CD4-positive, alpha-beta T cell treated with Interleukin-1 beta for 1 hour (primary cell): Measurements from ENCODE around the gene TEC.
"Not testable (repeated sequence)": the region's sequence is repeated elsewhere in the genome, so short reads cannot be mapped to it uniquely, and the experiment has no call there.

Experiments
- DNase-seq, 2 donors: peaks; one replicate each; pipeline ENCODE4 v3.0.0-alpha.2; 2020 to 2022

TEC gene

DNA sequence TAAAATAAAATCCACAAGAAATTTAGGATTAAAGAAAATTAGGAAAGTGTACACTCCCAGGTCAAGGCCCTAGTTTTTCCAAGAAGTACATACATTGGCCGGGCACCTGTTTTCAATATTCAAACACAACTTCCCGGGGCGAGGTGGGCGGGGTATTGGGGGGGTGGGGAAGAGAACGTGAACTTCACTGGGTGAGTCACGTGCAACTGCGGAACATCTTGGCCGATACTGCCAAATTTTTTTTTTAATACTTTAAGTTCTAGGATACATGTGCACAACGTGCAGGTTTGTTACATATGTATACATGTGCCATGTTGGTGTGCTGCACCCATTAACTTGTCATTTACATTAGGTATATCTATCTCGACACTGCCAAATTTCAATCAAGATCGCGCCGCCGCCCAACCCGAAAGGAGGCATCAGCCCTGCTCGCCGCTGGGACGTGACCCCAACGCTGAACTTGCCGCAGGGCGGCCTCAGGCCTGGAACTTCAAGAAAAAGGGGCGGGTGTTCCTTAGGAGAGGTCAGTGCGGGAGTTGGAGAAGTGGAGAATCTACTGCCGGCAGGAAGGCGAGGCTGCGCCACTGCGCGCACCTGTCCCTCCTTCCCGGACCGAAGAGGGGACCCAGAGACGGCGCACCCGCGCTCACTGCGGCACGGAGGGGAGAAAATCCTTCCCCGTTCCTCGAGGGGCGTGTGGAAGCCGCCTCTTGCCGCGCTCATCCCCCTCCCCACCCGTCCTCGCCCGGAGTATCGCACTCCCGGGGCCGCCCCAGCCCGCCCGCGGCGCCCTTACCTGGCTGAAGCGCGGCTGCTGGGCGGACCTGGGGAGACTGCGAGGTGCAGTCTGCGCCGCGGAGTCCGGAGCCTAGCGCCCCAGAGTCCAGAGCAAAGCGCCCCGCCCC, at the start of gene TEC:
Gene TEC, minus strand, starts transcription at position 883 of the 905 bp plus-strand sequence. CDS start 41,224 bp downstream, outside the sequence.
- peak in 1 of 2 donors; percentile 6 for DNase-seq

GRCh38 chr4:48315728-48316630, 46.3 kb upstream of the TEC start:
- DNase-seq: peak; percentile 14 to 53

DNA sequence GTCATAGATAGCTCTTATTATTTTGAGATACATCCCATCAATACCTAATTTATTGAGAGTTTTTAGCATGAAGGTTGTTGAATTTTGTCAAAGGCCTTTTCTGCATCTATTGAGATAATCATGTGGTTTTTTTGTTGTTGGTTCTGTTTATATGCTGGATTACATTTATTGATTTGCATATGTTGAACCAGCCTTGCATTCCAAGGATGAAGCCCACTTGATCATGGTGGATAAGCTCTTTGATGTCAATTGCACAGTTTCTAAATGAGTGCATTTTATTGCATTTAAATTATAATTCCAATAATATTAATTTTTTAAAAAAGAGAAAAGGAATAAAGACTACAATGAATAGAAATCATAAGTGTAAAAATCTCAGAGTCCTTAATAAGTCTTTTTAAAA, 45.1 kb upstream of the TEC start:
- not testable (repeated sequence) for DNase-seq

- DNase-seq: no peak
Measured at GRCh38 chr4:48311896-48312295, 42.3 kb upstream of the TEC start.

DNA sequence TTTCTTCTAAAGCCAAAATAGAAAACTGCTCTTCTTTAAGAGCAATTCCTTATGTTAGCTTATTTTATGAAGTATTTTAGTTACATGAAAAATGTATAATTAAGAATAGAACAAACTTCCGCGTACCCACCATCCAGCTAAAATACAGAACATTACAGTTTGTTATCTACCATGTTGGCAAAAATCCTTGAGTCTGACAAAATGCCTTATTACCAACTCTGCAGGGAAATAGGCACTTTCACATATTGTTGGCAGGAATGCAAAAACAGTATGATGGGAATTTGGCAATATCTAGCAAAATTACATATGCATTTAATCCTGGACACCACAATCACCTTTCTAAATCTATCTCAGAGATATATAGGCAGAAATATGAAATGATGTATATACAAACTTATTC, 39.3 kb upstream of the TEC start:
- DNase-seq: no peak

GRCh38 chr4:48307528-48307927, 37.9 kb upstream of the TEC start:
- no peak for DNase-seq

DNA sequence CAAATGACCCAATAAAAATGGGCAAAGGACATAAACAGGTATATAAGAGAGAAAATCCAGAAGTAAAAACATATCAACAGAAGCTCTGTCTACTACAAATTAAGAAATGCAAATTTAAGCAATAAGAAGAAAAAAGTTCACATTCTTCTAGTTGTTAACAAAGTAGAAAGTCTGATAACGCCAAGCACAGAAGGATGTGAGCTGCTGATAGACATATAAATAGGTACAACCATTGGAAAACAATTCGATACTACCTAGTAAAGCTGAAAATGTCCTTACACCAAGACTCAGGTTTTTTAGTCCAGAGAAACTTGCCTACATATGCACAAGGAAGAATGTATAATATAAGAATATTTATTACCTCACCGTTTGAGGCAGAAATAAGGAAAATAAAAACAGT, 35.9 kb upstream of the TEC start:
- no peak for DNase-seq

DNA sequence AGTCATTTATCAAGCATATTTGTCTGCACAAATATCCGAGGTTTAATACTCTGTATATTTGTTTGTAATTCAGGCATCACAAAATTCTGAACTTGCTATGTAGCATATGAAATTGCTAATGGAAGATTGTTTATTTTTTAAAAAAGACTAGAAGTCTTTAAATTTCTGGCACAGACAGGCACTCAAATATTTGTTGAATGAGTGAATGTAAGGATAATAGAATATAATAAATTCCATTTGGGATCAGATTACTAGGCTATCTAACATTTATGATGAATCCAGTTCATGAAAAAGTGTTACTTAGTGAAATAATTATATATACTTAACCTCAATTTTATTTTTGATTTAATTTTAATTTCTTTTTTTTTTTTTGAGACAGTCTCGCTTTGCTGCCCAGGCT, 30.4 kb upstream of the TEC start:
- no peak for DNase-seq

GRCh38 chr4:48299560-48299959, 29.9 kb upstream of the TEC start:
- no peak for DNase-seq

GRCh38 chr4:48297256-48297846, 27.7 kb upstream of the TEC start:
- no peak for DNase-seq

- peak in 1 of 2 donors; percentile 19 for DNase-seq
Measured at GRCh38 chr4:48296365-48296764, 26.7 kb upstream of the TEC start.

GRCh38 chr4:48295116-48295515, 25.5 kb upstream of the TEC start:
- DNase-seq: no peak

- not testable (repeated sequence) for DNase-seq
Measured at GRCh38 chr4:48292218-48292790, 22.7 kb upstream of the TEC start.

DNA sequence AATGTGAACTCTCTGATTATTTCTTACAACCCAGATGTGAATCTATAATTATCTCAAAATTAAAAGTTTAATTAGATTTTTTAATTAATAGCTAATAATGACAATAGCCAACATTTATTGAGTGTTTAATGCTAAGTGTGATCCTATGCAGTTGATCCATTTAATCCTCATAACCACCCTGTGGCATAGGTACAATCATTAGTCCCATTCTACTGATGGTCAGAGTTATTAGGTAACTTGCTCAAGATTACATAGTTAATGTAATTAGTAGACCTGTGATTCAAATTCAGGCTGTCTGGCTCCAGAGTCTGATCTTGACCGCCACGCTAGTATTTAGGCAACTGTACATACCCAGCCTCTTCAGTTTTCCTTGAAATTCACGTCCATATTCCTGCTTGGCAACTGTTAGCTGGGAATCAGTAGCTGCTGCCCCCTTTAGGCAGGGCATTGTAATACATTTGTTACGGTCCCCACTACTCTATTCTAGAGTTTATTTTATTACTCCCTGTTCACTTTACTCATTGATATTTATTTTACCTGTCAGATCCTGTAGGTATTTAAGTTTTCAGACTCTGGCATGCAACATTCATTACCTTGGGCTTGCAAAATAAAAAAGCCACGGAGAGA, 20.6 kb upstream of the TEC start:
- peak in 1 of 2 donors; percentile 14 for DNase-seq

DNA sequence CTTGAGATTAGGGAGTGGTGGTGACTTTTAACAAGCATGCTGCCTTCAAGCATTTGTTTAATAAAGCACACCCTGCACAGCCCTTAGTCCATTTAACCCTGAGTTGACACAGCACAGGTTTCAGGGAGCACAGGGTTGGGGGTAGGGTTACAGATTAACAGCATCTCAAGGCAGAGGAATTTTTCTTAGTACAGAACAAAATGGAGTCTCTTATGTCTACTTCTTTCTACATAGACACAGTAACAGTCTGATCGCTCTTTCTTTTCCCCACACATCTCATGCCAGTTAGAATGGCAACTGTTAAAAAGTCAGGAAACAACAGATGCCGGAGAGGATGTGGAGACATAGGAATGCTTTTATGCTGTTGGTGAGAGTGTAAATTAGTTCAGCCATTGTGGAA, 16.4 kb upstream of the TEC start:
- DNase-seq: not testable (repeated sequence)

- not testable (repeated sequence) for DNase-seq
Measured at GRCh38 chr4:48285640-48286039, 16.0 kb upstream of the TEC start.

DNA sequence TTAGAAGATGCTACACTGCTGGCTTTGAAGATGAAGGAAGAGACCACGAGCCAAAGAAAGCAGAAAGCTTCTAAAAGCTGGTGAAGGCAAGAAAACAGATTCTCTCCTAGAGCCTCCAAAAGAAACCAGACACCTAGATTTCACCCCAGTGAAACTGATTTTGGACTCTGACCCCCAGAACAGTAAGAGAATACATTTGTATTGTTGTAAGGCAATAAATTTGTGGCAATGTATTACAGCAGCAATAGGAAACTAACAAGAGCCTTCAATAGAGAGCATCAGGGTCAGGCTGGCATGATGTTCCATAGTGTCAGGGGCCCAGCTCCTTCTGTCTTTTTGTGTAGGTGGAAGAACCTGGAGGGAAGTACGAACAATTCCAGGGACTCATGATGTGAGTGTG, 6.0 kb upstream of the TEC start:
- no peak for DNase-seq

GRCh38 chr4:48275247-48275646, 5.6 kb upstream of the TEC start:
- peak in 1 of 2 donors; percentile 27 for DNase-seq

DNA sequence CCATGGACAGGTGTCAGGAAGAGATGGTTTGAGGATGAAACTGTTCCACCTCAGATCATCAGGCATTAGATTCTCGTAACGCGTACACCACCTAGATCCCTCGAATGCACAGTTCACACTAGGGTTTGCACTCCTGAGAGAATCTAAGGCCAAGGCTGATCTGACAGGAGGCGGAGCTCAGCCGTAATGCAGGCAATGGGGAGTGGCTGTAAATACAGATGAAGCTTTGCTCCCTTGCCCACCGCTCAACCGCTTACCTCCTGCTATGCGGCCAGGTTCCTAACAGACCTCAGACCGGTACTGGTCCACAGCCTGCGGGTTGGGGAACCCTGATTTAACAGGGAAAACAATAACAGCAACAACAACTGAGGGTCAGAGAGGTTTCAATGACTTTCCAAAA, 2.0 kb upstream of the TEC start:
- DNase-seq: no peak

GRCh38 chr4:48270951-48271473, 1.4 kb upstream of the TEC start:
- no peak for DNase-seq

DNA sequence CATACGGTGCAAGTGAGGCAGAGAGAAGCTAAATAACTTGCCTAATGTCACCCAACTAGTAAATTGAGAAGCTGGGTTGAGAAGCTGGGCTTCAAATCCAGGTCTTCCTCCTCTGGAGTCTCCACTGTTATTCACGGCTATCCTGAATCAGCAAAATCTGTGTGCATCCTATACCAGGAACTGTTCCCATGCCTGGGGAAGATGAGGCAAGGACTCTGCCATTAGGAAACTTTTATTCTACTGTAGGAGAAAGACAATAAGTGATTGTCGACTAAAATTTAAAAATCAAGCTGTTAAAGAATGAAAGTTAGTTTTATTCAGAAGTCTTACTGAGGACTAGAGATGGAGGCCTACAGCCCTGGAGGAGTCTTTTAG, 872 bp upstream of the TEC start:
- DNase-seq: no peak

GRCh38 chr4:48269861-48270522, 354 bp upstream of the TEC start:
- DNase-seq: peak; percentile 86 to 87
